CD4-positive, alpha-beta T cell treated with Interleukin-21 for 1 hour (primary cell): ENCODE results near the gene THAP3.
A peak's percentile ranks its signal among the peaks of the same experiment; 100 is the strongest.
"Not testable (repeated sequence)": the region's sequence is repeated elsewhere in the genome, so short reads cannot be mapped to it uniquely, and the experiment has no call there.

Experiments
- DNase-seq: peaks from one replicate; pipeline ENCODE4 v3.0.0-alpha.2; 2020

The THAP3 gene

DNA sequence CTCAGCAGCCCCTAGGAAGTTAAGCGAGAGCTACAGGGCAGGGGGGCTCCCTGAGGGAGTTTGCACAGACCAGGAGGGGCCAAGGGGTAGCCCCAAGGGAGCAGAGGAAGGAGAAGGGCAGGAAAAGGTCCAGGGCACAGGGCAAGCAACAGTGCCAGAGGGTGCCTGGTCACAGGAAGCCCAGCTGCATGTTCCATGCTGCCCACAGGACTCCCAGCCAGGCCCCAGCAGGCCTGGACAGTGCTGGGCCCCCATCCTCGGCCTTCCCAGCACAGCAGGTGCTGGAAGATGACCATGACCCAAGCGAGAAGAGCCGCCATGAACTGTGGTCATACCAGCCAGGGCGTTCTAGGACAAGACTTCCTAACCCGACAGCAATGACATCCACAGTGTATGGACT, 33.0 kb upstream of the THAP3 start:
- DNase-seq: no peak

DNA sequence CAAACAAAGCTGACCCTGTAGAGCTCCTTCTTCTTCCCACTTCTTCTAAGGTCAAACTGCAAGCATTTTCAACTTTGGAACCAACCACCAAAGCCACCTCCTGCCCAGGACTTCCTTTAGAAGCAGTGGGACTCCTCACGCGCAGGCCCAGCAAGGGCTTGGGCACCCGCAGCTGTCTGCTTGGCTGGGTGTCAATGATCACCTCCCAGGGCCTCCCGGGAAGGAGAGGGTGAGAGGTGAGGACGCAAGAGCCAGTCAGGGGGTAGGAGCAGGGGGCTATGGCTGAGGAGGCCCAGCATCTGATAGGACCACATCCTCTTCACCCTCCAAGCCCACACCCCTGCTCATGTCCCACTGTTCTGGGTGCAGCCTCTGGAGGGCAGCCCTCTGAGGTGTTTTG, 32.2 kb upstream of the THAP3 start:
- DNase-seq: no peak

DNA sequence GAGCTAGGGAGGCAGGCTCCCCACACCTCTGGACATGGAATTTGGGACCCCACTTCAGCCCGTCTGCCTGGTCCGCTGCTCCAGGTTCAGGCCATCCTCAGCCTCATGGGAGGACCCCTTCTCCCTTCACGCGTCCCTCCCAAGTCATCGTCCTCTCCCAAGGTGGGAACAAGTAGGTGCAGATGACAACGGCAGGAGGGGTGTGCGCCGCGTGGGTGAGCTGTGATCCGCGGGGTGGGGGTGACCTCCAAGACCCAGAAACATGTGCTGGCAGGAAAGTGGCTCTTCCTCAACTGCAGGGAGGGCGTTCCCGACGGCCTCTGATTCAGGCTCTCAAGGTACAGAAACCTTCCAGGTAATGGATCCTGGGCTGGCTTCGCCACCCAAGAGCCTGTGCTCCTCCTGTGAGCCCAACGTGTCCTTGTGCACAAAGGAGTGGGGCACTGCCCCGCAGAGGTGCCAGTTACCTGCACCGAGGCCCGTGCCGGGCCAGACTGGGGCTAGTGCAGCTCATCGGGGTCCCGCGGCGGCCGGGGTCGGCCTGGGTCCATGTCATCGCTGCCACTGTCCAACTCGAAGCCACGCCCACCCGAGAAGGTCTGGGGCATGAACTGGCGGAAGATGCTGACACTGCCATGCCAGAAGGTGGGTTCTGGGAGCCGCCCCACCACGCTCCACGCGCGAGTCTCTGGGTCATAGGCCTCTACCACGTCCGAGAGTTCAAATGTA, 31.6 kb upstream of the THAP3 start:
- DNase-seq: no peak

DNA sequence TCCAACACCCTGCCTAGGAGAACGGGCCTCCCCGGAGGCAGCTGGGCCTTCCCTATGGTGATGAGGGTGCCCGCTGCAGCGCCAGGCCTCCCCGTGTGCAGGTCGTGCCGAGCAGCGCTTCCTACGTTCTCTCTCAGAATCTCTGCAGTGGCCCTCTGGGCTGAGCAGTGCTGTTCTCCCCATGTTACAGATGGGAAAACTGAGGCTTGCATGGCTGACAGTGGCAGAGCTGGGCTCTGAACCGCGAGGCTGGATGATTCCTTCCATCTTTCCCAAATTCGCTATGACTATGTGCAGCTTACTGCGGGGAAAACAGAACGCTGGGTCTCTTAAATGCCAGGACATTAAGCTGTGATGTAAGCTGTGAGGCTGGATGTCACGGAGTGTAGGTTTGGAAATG, 30.9 kb upstream of the THAP3 start:
- no peak for DNase-seq

DNA sequence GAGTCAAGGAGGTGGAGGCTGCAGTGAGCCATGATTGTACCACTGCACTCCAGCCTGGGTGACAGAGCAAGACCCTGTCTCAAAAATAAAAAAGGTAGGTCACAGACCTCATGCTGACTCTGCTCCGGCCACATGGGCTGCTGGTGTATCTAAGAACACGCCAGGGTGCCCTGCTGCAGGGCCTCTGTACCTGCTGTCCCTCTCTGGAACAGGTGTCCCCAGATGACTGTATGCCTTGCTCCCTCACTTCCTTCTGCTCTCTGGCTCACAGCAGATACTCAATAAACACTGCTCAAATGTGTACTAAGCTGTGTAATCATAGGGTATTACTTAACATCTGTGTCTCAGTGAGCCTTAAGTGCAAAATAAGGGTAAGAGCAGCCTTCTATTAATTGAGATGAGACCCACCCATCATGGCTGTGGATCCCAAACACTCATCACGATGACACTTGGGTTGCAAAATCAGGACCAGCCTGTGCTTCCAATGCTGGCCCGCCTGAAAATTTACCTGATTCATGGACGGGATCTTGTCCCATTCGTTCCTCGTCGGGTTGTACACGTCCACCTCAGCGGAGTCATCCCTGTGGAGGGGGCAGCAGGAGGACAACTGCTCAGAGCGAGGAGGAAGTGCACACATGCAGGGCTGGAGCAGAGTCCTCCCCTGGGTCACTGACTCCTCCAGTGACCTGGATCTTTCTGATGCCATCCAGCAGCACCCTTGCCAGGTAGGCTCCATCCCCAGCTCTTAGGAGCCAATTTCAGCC, 29.5 kb upstream of the THAP3 start:
- DNase-seq: no peak

DNA sequence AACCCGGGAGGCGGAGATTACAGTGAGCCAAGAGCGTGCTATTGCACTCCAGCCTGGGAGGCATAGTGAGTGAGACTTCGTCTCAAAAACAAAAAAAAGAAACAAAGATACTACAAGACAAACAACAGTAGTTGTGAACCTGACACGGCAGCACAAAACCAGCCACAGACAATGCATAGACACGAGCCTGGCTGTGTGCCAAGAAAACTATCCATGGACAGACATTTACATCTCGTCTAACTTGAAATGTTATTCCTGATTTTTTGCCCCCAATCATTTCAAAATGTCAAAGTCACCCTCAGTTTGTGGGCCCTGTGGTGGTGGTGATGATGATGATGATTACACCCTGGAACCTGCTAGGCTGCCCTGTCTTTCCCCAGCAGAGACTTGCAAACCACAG, 28.3 kb upstream of the THAP3 start:
- DNase-seq: no peak

DNA sequence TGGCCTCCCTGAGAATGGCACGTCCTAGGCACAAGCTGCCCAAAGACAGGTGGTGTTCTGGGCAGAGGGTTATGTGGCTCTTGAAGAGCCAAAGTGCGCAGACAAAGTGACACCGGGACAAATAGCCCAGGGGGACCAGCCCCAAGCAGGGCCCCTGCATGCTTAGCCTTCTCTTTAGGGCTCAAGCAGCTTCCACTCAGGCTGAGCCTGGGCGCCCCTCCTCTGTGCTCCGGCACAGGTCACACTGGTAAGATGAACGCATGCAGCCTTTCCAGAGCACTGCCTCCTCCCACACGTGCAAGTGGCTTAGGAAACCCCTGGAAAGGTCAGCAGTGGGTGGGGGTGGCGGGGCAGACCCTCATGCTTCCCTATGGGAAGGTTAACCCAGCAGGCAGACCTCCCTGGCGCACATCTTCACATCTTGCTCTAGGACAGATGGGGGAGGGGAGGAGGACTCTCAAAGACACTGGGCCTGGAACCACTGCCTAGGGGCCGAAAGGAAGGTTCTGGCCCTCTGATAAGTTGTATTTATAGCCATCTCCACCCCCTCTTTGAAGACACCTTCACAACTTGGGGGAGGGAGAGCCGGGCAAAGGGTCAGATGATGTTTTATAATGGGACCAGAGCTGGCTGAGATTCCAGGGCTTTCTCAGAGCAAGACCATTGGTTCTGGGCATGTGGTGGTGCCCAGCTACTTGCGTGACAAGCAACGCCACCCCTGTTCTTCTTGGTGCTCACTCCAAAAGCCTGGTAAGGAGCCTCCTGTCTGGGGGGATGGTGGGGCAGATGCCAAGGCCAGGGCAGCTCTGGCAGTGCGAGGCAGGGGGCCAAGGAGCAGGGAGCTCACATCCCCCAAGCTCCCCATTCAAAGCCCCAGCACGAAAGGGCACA, 27.5 kb upstream of the THAP3 start:
- no peak for DNase-seq

DNA sequence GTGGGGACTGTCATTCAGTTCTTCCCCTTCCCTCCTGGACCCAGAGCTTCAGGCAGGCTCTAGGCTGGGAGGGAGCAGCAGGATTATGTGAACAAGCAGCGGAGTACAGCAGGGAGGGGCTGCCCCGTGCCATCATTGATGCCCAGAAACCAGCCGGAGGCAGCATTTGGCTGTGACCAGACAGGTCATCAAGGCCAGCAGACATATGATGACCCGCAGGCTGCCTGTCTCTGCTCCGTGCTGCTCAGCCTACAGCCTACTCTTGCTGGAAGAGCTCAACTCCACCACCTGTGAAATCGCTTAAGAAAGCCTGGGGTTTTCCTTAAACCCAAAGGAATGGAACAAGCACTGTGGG, 26.9 kb upstream of the THAP3 start:
- DNase-seq: no peak

DNA sequence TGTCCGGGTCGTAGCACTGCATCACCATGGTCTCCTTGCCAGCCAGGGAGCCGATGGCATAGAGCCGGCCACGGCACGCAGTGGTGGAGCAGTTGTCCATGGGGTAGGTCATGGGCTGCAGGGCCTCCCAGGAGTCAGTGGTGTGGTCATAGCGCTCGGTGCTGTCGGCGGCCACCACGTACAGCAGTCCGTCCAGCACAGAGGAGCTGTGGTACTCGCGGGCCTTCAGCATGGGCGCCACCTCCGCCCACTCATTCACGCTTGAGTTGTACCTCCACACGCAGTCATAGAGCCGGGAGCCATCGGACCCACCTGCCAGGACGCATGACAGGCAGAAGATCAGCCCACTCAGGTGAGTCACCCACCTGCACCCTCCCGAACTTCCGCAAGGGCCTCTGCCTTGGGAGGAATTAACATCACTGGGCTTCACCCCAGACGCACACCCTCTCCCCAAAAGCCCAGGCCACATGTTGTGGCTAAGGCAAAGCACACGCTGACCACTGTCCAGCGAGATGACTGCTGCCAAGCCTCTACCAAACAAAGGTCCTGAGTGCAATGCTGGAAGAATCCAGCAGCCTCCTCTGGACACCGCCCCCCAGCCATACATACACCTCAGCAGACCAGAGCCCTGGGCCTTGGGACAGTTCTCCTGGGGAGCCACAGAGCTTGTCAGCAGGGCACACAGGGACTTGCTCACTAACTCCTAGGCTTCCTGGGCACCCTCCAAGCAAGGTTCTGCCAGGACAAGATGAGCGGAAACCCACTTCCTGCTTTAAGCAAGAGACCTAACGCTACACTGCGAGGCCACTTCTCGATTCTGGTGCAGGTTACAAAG, 25.3 kb upstream of the THAP3 start:
- peak; percentile 62 for DNase-seq

DNA sequence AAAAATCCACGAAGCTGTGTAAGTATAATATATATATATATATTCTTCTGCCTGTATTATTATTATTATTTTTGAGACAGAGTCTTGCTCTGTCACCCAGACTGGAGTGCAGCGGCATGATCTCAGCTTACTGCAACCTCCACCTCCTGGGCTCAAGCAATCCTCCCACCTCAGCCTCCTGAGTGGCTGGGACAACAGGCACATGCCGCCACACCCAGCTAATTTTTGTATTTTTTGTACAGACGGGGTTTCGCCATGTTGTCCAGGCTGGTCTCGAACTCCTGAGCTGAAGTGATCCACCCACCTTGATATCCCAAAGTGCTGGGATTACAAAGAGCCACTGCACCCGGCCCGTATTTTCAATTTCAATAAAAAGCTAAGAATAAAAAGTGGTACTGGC, 24.7 kb upstream of the THAP3 start:
- DNase-seq: not testable (repeated sequence)

DNA sequence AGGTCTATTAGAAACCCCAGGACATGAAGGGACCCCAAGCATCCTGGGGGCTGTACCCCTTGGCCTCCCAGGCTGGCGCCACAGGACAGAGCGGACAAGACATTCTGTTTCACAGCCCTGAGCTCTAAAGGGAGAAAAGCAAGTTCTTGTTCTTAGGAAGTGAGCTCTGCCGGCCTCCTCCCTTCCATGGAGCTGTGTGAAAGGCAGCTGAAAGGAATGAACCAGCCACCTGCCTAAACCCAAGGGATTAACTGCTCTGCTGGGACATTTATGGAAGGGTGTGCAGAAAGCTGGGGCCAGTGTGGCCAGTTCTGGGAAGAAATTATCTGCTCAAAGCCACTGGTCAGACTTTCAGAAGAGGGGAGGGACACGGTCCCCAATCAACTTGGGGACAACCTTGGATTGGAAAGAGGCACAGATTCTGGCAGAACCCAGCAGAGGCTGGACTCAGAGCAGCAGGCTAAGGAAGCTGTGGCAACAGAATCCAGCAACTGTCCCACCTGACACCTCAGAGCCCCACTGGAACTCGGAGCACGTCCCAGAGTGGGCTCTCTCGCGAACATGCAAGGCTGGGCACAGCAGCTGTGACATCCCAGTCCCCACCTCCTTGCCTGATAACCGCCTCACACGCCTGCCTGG, 24.1 kb upstream of the THAP3 start:
- DNase-seq: no peak

DNA sequence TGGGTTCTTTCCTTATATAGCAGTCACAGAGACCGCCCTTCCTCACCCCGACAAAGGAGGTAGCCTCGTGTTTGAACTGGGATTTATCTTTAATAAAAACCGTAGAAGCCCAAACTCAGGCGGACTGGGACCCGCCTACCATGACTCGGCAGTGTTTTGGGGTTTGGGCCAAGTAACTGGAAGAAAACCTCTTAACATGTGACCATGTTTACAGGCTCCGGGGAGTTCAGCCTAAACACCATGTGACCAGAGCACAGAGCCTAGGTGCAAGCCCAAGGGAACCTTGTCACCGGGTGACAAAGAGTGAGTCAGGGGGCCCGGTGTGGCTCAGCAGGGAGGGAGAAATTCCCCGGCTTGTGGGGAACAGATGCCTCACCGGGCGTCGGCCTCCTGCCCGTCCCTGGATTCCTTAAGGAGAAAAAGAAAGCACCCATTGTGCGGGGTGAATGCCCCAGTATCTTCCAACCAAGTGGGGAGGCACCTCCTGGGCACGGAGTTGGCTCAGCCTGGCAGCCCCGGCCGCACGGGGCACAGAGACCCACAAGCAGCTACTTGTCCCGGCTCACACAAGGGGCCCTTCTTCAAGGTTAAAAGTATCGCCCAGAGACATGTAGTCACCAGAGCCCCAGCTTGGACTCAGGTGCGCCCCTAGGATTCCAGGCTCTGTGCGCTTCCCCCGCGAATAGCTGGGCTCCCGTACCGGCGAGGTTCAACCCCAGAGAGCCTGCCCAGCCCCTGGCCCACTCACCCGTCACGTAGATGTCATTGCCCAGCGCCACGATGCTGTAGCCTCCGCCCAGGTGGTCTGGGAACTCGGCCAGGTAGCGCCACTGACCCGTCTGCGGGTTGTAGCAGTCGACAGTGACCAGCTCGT, 23.4 kb upstream of the THAP3 start:
- peak; percentile 79 for DNase-seq

DNA sequence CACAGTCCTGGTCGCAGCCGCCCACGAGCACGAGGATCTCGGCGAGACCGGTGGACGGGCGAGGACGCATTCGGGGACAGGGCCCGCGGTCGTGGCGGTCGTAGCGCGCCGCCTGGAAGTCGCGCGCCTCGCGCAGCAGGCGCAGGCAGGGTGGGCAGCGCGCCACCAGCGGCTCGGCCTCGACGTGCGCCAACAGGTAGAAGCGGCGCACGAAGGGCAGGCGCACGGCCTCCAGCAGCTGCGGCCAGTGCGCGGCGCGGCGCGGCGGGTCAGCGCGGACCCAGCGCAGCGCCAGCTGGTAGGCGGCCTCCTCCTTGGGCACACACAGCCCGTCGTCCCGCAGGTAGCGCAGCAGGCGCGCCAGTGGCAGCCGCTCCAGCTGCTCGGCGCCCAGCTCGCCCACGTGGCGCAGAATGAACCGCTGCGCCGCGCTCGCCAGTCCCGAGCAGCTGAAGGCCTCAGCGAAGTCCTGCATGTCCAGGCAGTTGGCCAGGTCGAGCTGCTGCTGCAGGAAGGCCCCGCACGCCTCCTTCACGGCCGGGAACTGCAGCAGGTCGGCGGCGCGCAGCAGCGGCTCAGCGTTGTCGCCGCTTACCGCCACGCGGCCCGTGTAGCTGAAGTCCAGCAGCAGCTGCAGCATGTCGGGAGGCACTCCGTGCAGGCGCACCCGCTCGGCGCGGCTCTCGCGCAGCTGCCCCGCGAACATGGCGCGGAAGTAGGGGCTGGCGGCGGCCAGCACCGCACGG, 22.6 kb upstream of the THAP3 start:
- no peak for DNase-seq

DNA sequence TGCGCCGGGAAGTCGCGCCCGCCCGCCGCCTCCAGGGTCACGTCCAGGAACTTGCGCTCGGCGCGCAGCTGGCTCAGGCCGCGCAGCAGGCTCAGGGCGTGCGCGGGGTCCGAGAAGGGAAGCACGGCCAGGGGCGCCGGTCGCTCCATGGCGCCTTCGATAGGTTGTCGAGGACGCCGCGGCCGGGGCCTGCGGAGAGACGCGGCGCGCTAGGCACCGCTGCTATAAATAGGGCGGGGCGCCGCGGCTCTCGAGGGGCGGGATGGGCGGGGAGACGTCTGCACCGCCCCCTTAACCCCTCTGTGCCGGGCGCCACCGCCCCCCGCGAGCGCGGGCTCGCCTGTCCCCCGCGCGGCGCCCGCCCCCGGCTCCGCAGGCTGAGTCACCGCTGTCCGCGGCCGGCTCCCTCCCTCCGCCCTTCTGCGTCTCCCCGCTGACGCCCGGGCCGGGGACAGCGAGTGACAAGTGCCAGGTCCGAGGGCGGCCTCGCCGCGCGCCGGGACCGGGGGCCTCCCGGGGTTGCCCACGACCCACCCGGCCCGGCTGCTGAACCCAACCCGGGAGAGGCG, 21.9 kb upstream of the THAP3 start, which contains the start of gene KLHL21:
Gene KLHL21 (minus strand): TSS at position 201 of the 569 bp plus-strand sequence. CDS start 52 bp downstream, at position 149.
- peak; percentile 86 for DNase-seq

DNA sequence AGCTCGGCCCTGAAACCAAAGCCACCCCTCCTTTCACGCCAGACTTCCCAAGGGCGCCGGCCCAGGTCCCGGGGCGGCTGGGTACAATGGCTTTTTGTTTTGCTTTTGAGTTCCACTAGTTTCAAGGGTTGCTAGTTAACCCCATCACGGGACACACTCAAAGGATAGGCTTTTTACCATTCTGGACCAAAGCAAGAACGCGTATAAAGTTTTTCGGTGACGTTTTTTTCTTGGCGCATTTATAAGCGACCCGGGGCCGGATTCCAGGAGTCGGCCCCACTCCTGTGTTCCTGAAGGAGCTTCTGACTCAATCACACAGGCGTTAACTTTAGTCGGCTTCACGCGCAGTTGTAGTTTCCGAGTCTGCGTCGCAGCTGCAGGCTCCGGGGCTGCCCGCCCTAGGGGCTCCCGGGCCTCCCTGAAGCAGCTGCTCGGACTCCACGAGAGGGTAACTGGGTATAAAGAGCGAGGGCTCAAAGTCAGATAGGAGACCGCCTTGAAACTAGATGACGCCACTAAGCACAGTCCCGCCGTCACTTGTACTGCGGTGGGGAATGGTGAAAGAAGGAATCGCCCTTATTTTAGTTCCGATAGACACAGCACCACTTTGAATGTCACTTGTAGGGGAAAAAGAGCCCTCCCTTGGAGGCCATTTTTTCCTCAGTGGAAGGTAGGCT, 21.3 kb upstream of the THAP3 start:
- DNase-seq: peak; percentile 70

DNA sequence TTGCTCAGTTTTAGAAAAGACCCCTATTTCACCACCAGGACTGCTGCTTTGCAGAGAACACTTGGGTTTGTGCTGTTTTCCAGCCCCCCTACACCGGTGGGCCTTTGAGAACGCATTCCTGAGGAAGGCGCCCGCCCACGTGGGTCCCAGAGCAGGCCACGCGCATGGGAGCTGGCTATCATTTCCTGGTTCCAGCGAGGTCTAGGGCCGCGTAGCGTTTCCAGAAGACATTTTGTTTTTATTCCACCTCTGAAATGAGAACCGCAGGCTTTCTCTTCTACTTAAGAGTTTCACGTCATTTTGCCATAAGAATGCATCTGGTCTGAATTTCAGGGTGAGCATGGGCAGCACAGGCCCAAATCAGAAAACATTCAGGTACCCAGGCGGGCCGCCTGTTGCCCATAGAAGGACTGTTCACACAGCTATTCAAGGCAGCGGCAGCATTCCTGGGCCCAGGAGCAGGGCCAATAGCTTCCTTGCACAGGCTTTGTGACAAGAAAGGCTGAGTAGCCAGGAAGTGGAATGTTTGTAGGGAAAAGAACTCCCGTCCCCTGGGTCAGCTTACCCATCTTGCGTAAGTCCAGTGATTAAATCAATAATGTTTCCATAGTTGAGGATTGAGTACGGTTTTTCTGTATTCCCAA, 20.6 kb upstream of the THAP3 start:
- no peak for DNase-seq

DNA sequence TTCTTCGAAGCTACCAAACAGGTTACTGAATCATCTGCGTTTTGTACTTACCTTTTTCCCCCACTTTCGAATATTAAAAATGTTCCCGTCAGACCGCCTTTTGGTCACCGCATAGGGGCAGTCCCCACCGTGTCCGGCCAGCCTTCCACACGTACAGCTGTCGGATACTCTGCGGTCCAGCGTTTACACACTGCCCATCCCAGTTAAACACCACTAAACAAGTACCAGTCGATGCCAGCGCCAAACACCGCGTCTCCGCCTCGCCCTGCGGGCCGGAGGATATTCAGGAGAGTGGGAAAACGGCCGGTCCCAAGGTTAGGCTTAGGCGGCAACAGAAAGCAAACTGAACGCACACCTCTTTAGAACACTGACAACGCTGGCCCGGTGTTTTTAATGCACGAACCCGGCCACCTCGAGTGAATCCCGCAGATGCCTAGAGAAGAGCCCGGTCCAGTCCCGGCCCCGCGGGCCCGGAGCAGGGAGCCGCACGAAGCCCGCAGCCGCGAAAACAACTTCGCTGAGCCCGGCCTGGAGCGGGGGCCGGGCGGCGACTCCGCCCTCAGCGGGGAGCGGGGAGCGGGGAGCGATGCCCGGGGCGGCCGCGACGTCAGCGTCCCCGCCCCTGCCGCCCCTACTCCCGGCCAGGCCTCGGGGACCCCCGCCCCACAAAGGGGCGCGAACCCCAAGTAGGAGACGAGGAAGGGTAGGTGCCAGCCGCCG, 11.9 kb upstream of the THAP3 start:
- peak; percentile 9 for DNase-seq
